Measurements from ENCODE around the gene GYG2.

DNA sequence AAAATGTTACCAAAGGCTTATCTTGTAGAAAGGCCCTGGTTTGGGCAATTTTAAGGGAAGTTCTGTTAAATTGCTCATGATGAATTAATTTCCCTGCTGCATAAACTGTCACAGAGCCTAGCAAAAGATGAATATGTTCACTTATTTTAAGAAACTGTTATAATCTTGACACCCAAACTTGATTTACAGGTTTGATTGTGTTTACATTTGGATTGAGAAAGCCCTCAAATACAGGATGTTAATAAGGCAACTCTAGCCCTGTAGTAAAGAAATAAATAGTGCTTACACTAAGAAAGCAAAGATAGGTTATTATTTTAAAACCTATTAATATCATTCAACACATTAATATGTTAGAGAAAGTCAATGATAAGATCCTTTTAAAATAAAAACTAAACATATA lies 18.3 kb downstream of the GYG2 start:
- TF ChIP-seq, protein P1, sequence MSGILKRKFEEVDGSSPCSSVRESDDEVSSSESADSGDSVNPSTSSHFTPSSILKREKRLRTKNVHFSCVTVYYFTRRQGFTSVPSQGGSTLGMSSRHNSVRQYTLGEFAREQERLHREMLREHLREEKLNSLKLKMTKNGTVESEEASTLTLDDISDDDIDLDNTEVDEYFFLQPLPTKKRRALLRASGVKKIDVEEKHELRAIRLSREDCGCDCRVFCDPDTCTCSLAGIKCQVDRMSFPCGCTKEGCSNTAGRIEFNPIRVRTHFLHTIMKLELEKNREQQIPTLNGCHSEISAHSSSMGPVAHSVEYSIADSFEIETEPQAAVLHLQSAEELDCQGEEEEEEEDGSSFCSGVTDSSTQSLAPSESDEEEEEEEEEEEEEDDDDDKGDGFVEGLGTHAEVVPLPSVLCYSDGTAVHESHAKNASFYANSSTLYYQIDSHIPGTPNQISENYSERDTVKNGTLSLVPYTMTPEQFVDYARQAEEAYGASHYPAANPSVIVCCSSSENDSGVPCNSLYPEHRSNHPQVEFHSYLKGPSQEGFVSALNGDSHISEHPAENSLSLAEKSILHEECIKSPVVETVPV (CRISPR knock-in tag; IDR thresholded peaks at IDR 0.05) = no peak
- TF ChIP-seq PPARA (CRISPR knock-in tag; IDR thresholded peaks at IDR 0.05; ENCODE audit: borderline replicate concordance) = no peak
- TF ChIP-seq ISL1 (CRISPR knock-in tag; IDR thresholded peaks at IDR 0.05) = no peak
- TF ChIP-seq ZFP3 (CRISPR knock-in tag; IDR thresholded peaks at IDR 0.05) = no peak
- TF ChIP-seq ZNF8 (CRISPR knock-in tag; IDR thresholded peaks at IDR 0.05) = no peak
- TF ChIP-seq OSR1 (CRISPR knock-in tag; IDR thresholded peaks at IDR 0.05) = no peak
- no peak for TF ChIP-seq ZNF565 (CRISPR knock-in tag; conservative IDR thresholded peaks at IDR 0.05; ENCODE audit: low read depth)
- TF ChIP-seq TCF4 (CRISPR knock-in tag; IDR thresholded peaks at IDR 0.05; ENCODE audit: borderline replicate concordance) = no peak
- TF ChIP-seq, protein P2, sequence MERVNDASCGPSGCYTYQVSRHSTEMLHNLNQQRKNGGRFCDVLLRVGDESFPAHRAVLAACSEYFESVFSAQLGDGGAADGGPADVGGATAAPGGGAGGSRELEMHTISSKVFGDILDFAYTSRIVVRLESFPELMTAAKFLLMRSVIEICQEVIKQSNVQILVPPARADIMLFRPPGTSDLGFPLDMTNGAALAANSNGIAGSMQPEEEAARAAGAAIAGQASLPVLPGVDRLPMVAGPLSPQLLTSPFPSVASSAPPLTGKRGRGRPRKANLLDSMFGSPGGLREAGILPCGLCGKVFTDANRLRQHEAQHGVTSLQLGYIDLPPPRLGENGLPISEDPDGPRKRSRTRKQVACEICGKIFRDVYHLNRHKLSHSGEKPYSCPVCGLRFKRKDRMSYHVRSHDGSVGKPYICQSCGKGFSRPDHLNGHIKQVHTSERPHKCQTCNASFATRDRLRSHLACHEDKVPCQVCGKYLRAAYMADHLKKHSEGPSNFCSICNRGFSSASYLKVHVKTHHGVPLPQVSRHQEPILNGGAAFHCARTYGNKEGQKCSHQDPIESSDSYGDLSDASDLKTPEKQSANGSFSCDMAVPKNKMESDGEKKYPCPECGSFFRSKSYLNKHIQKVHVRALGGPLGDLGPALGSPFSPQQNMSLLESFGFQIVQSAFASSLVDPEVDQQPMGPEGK (CRISPR knock-in tag; IDR thresholded peaks at IDR 0.05; ENCODE audit: borderline replicate concordance) = no peak
- TF ChIP-seq, protein P3, sequence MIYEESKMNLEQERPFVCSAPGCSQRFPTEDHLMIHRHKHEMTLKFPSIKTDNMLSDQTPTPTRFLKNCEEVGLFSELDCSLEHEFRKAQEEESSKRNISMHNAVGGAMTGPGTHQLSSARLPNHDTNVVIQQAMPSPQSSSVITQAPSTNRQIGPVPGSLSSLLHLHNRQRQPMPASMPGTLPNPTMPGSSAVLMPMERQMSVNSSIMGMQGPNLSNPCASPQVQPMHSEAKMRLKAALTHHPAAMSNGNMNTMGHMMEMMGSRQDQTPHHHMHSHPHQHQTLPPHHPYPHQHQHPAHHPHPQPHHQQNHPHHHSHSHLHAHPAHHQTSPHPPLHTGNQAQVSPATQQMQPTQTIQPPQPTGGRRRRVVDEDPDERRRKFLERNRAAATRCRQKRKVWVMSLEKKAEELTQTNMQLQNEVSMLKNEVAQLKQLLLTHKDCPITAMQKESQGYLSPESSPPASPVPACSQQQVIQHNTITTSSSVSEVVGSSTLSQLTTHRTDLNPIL (CRISPR knock-in tag; IDR thresholded peaks at IDR 0.05; ENCODE audit: low read depth) = no peak
- no peak for TF ChIP-seq ZFP30 (CRISPR knock-in tag; IDR thresholded peaks at IDR 0.05)
- TF ChIP-seq TOX (CRISPR knock-in tag; IDR thresholded peaks at IDR 0.05; ENCODE audit: borderline replicate concordance) = no peak
- TF ChIP-seq GLIS3 (CRISPR knock-in tag; IDR thresholded peaks at IDR 0.05) = no peak
